ENCODE results near the gene ARMC9.
"Not testable (repeated sequence)": the region's sequence is repeated elsewhere in the genome, so short reads cannot be mapped to it uniquely, and the experiment has no call there.

The ARMC9 gene

DNA sequence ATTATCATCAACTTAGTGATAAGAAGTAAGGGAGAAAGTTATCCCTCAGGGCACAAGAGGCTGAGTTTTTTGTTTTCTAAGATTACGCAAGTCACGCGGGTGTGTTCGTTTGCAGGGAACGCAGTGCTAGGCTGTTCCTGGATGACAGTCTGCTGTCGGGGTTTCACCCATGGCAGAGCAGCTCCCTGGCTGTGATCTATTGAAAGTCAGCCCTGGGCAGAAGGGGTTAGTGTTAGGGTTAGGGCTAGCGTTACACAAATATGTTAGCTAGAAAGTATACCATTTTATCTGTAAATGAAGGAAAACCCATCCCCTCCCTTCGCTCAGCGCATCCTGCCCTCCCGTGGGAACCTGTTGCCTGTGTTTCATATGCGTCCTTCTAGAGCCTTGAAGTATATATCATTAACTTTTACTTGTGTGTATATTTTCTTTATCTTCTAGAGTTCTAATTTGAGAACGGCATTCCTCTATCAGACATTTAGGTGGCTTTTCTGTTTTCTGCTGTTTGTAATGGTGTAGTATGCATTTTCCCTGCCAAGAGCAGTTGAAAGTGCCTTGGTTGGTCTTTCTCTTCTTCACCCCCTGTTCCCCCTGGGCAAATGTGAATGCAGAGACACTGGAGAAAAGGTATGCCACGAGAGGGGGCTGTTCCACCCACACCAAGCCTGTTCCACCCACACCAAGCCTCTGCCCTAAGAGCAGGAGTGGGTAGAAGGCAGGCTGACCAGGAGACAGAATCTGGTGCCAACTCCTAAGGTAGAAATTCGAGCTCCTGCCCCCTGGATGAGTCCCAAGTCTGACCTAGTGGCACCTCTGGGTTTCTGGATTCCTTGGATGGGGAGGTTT is 47.0 kb downstream of the ARMC9 start:
- no peak for DNase-seq

GRCh38 chr2:231246171-231246842 is 47.9 kb downstream of the ARMC9 start:
- no peak for DNase-seq

GRCh38 chr2:231250146-231250545 is 51.7 kb downstream of the ARMC9 start:
- DNase-seq, result no peak

DNA sequence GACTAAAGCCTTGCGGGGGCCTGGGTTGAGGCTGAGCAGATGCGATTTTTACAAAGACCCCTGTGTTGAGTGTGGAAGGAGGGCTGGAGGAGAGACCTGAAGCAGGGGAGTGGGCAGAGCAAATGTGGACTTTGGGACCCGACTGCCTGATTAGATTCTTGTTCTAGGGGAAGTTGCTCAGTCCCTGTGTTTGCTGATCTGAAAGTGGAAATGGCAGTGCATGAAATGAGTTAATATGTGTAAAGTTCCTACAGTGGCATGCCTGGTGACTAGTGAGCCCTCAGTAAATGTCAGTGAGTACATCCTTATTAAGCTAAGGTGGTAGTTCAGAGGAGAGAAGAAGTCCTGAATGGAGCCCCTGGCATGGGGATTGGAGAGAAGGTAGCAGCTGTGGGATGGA is 52.3 kb downstream of the ARMC9 start:
- no peak for DNase-seq

DNA sequence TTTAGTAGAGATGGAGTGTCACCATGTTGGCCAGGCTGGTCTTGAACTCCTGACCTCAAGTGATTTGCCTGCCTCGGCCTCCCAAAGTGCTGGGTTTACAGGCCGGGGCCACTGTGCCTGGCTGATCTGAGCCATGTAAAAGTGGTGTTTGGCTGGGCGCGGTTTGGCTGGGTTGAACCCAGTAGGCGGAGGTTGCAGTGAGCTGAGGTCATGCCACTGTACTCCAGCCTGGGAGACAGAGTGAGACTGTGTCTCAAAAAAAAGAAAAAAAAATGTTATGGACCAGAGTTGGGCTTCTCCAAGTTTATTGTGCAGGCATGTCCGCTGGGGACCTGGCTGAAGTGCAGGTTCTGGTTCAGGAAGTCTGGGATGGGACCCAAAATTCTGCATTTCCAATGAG is 54.9 kb downstream of the ARMC9 start:
- not testable (repeated sequence) for DNase-seq

DNA sequence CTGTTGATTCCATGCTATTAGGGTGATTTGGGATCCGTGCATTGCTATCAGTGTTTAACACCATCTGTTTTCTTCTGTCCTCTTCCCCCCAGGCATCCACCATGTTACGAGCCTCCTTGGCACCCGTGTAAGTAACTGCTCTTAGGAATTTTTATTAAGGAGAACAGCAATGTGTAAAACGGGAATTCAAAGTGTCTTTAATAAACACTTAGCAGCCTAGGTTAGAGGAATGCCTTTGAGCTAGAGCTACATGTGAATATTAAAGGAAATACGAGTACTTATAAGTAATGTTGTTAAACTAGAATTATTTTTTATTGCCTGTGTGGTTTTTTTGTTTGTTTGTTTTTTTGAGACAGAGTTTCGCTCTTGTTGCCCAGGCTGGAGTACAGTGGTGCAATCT is 58.1 kb downstream of the ARMC9 start:
- no peak for DNase-seq

DNA sequence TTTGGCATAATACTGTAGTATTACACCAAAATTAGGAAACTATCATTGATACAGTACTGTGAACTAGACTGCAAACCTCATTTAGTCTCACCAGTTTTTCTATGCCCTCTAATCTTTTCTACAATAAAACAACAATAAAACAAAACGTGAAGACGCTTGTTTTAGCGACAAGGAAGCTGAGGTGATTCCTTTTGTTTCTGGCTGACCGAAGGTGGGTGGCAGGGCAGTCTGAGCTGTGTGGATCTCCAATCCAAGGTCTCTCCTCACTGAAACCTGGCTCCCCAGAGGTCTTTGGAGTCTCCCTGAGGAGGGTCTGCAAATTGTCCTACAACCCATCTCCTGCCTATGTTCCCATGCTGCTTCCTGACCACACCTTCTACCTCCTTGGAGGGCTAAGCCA is 59.3 kb downstream of the ARMC9 start:
- no peak for DNase-seq

GRCh38 chr2:231258701-231259100 is 60.3 kb downstream of the ARMC9 start:
- DNase-seq, result no peak

GRCh38 chr2:231259104-231259503 is 60.7 kb downstream of the ARMC9 start:
- no peak for DNase-seq

DNA sequence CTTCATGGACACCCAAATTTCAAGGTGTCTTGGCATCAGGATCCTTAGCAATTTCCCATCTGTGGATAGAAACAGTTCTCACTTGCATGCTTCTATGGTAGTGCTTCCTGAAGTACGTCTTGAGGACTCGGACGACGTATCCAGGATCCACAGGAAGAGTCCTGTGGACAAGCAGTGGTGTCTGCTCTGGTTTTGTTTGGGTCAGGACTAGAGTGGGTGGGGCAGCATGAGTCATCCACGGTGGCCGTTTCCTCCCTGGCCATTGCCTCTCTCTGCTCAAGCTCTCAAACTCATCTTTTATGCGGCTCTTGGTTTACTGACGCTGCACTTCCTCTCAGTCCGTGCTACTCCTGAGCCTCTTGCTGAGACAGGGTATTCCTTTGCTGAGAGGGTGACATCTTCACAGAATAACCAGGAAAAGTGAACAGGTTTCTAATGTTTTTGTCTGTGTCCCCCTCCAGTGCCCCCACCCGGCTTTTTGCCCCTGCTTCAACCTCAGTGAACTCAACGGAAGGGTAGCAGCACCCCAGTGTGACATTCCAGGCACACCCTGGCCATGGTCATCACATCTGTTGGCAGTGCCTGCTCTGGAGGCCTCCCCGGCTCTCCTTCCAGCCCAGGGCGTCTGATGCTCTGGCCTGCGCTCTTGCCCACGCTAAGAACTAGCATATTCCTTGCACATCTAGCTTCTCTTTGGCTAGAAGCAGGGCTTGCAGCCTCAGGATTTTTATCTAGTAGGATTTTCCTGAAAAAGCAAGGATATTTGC is 62.2 kb downstream of the ARMC9 start:
- DNase-seq, result no peak

DNA sequence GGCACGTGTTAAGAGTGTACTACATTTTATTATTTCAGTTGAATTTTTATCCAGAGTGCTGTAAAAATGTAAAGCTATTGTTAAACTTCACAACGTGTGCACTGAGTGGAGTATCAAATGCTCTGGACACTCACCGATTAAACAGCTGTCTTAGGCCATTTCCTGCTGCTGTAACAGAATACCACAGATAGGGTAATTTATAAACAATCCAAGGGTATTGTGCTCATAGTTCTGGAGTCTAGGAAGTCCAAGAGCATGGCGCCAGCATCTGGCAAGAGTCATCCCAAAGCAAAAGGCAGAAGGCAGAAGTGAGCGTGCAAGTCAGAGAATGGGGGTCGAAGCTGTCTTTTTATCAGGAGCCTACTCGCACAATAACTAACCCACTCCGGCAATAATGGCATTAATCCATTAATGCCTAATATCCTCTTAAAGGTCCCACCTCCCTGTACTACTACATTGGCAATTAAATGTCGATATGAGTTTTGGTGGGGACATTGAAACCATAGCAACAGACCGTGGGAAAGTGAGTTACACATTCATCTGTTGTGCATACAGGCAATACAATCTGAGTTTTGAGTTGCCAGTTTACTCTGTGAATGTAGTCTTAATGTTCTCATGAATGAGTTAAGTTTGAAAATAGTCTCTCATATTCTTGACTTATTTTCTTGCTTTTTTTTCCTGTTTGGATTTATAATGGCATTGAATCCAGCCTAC is 64.8 kb downstream of the ARMC9 start:
- no peak for DNase-seq

GRCh38 chr2:231270221-231271114 is 72.0 kb downstream of the ARMC9 start:
- DNase-seq, result no peak

DNA sequence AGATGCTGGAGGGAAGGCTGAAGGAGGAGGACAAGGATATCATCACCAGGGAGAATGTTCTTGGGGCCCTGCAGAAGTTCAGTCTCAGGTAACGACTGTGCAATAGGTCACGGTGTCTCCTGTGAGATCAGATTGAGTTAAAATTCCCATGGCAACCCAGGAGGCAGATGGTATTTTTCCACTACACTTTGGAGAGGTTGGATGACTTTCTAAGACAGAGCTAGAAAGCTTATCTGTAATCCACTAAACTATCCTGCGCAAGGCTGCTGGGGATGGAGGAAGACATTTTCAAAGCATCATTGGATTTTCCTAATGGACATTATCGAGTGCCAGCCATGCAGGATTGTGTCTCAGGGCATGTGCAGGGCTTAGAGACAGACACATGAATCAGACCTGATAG is 74.6 kb downstream of the ARMC9 start:
- no peak for DNase-seq

GRCh38 chr2:231276987-231277386 is 78.6 kb downstream of the ARMC9 start:
- DNase-seq, result no peak

- no peak for DNase-seq
Observed at GRCh38 chr2:231277962-231278361, 79.5 kb downstream of the ARMC9 start.

DNA sequence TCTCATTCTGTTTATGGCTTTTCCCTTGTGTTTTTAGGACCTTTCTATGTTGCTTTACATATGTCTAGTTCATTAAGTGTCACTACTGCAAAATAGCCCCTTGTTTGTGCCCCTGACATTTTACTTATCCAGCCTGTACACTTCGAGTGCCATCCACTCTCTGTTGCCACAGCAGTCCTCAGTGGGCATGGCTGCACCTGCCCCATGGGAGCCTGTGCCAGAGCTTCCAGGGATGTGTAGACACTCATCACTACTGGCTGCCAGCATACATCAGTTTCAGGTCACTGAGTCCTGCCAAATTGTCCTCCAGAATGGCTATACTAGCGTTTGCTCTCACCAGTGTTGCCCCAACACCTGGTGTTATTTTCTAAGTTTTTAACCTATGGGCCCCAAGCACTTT is 80.4 kb downstream of the ARMC9 start:
- no peak for DNase-seq

DNA sequence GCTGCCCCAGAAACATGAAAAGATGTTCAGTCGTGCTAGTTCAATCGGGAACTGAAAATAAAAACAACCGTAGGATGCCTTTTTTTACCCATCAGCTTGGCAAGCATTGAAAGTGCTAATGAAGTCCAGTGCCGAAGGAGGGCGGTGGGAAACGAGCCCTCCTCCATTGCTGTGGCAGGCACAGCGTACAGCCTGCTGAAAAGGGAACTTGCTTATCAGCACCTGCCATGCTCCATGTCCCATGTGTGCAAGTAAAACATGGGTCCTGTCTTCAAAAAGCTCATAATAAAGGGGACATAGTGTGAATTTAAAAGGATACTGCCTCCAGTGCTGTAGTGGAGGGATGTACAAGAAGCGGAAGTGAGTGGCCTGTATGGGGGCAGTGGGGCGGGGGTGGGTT is 82.4 kb downstream of the ARMC9 start:
- no peak for DNase-seq

- DNase-seq, result no peak
Observed at GRCh38 chr2:231284296-231284695, 85.9 kb downstream of the ARMC9 start.

DNA sequence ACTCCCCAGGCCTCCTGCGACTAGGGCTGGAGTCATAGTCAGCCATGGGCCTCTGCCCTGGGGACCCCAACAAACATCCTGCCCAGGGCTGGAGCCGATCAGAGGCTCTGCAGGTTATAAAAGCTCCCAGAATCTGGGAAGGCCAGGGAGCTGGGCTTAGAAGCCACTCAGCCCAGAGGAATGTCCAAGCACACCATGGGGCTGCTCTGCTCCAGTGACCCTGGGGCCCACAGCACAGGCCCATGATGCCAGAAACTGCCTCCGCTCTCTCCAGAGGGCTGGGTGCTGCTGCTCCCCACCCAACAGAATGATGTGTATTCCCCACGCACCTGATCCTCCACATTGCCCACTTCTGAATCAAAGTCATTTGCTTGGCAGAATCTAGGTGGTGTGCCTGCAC is 88.5 kb downstream of the ARMC9 start:
- DNase-seq, result no peak

- DNase-seq, result no peak
Observed at GRCh38 chr2:231287696-231288095, 89.3 kb downstream of the ARMC9 start.

DNA sequence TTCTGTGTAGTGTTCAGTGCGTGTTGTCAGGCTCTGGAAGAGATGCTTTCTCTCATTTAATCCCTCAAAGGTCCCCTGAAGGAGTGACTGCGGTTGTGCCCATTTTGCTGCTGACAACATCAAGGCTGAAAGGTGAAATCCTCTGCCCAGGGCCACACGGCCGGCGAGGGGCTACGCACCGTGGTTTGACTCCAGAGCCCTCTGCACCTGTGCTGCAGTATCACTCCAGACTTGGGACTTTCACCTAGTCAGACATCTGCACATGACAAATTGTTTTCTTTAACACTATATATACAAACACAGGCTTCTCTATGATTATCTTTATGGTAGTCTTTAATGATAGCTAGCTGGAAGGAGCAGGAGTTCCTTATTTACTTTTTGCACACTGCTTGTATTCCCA is 90.2 kb downstream of the ARMC9 start:
- no peak for DNase-seq
